Uterus (tissue), 4 donors: ENCODE data around the gene ZFAND3. TPM values are rescaled to one million over a fixed set of nuclear protein-coding genes. Genes with fewer than 3 reads are reported as not detected.

ENCODE experiments used
- DNase-seq, 2 donors: peaks; one replicate each; pipeline ENCODE4 v3.0.0-alpha.2; 2019 to 2020
- H3K27ac ChIP-seq, 2 donors: fragments of 200-600 bp; sonication (generic); 1 replicate in 1 of 2; 2 replicates in 1 of 2; pipeline ENCODE4 v1.5.1; 2016 to 2018
- H3K27me3 ChIP-seq, 2 donors: fragments of 200-600 bp; sonication (generic); one replicate each; pipeline ENCODE4 v1.5.1; 2018 to 2019; ENCODE audit warnings: control low read depth in 1 of 2
- H3K36me3 ChIP-seq, 2 donors: fragments of 200-600 bp; sonication (generic); one replicate each; pipeline ENCODE4 v1.5.1; 2019; ENCODE audit warnings: control low read depth in 1 of 2
- H3K4me1 ChIP-seq, 2 donors: fragments of 200-600 bp; sonication (generic); one replicate each; pipeline ENCODE4 v1.5.1; 2018 to 2019; ENCODE audit warnings: control low read depth in 1 of 2
- H3K4me3 ChIP-seq, 2 donors: fragments of 200-600 bp; sonication (generic); 1 replicate in 1 of 2; 2 replicates in 1 of 2; pipeline ENCODE4 v1.5.1; 2018 to 2019; ENCODE audit warnings: mild to moderate bottlenecking in 1 of 2
- H3K9me3 ChIP-seq, 2 donors: fragments of 200-600 bp; sonication (generic); one replicate each; pipeline ENCODE4 v1.5.1; 2019; ENCODE audit warnings: control low read depth in 1 of 2
- CTCF ChIP-seq, 4 experiments: fragments of 200-600 bp in 2 of 4; fragments of 450-650 bp in 2 of 4; sonication (generic) in 2 of 4; IDR thresholded peaks; one replicate each; pipeline ENCODE4 v1.5.1; 2016 to 2019; ENCODE audit warnings: antibody characterized with exemption in 4 of 4, mild to moderate bottlenecking in 2 of 4, moderate library complexity in 1 of 4
- POLR2A ChIP-seq, 2 donors: fragments of 450-650 bp; IDR thresholded peaks; one replicate each; pipeline ENCODE4 v1.6.1; 2016; ENCODE audit warnings: antibody characterized with exemption in 2 of 2, mild to moderate bottlenecking in 1 of 2, moderate library complexity in 1 of 2
- intact Hi-C: fragments of 100-400 bp; cut with DNase I; formaldehyde crosslinking; loops from one replicate; pipeline ENCODE4 v1.15.1; 2023; ENCODE audit warnings: low total_unique reads
- total RNA-seq, 4 donors: library from RNA; depleted of rRNA in 3 of 4; stranded (reverse); fragments of >200 nt in 3 of 4; gene quantifications; one replicate each; pipeline versions ENCODE4 v1.1.0 to v1.2.4, GENCODE V29; 2014 to 2023
- donor health status: DM: yes; HTN: yes; CAD: no.

The ZFAND3 gene
- total RNA-seq, 4 donors from 2014 or later: 5.0 to 81.9 (median 54.6) TPM

- Histone ChIP-seq H3K27me3 (no peaks in the 10 kb centered on the region), H3K9me3 (no peaks in the 10 kb centered on the region), H3K36me3 (no peaks in the 10 kb centered on the region), H3K27ac (no peak overlapping the region), H3K4me1 (no peaks in the 10 kb centered on the region), H3K4me3 (no peak overlapping the region)
- intact Hi-C loops: no loop called here
- TF ChIP-seq CTCF (IDR thresholded peaks at IDR 0.05) (no peak), POLR2A (IDR thresholded peaks at IDR 0.05) (no peak)
- DNase-seq: no peak
Observed at GRCh38 chr6:38185244-38185643, 365.7 kb downstream of the ZFAND3 start.

- Histone ChIP-seq H3K27me3 (no peaks in the 10 kb centered on the region), H3K9me3 (no peaks in the 10 kb centered on the region), H3K4me3 (no peak overlapping the region), H3K4me1 (no peaks in the 10 kb centered on the region), H3K36me3 (no peaks in the 10 kb centered on the region), H3K27ac (no peak overlapping the region)
- intact Hi-C loops: no loop called here
- no peak for DNase-seq
- TF ChIP-seq CTCF (IDR thresholded peaks at IDR 0.05): no peak
- no peak for TF ChIP-seq POLR2A (IDR thresholded peaks at IDR 0.05)
Observed at GRCh38 chr6:38185752-38186151, 366.2 kb downstream of the ZFAND3 start.

GRCh38 chr6:38187325-38187724 is 367.8 kb downstream of the ZFAND3 start:
- intact Hi-C loops: no loop called here

GRCh38 chr6:38187811-38188590 is 368.5 kb downstream of the ZFAND3 start:
- intact Hi-C loops: no loop called here
- Histone ChIP-seq H3K4me1 (no peaks in the 10 kb centered on the region), H3K9me3 (no peaks in the 10 kb centered on the region), H3K4me3 (no peak overlapping the region), H3K27ac (no peak overlapping the region), H3K27me3 (no peaks in the 10 kb centered on the region), H3K36me3 (no peaks in the 10 kb centered on the region)
- TF ChIP-seq CTCF (IDR thresholded peaks at IDR 0.05): no peak
- TF ChIP-seq POLR2A (IDR thresholded peaks at IDR 0.05): no peak
- DNase-seq: no peak

More at GRCh38 chr6:38187325-38187724, 367.8 kb downstream of the ZFAND3 start:
- Histone ChIP-seq H3K9me3 (no peaks in the 10 kb centered on the region), H3K4me3 (no peak overlapping the region), H3K4me1 (no peaks in the 10 kb centered on the region), H3K27ac (no peak overlapping the region), H3K36me3 (no peaks in the 10 kb centered on the region), H3K27me3 (no peaks in the 10 kb centered on the region)
- TF ChIP-seq CTCF (IDR thresholded peaks at IDR 0.05): no peak
- no peak for TF ChIP-seq POLR2A (IDR thresholded peaks at IDR 0.05)
- DNase-seq: no peak

GRCh38 chr6:38188677-38189335 is 369.3 kb downstream of the ZFAND3 start:
- Histone ChIP-seq H3K4me1 (no peaks in the 10 kb centered on the region), H3K4me3 (no peak overlapping the region), H3K36me3 (no peaks in the 10 kb centered on the region), H3K9me3 (no peaks in the 10 kb centered on the region), H3K27me3 (no peaks in the 10 kb centered on the region), H3K27ac (no peak overlapping the region)
- DNase-seq: no peak
- no peak for TF ChIP-seq CTCF (IDR thresholded peaks at IDR 0.05)
- no peak for TF ChIP-seq POLR2A (IDR thresholded peaks at IDR 0.05)
- intact Hi-C loops: no loop called here
